8988T (cell line): ENCODE data around the gene DST.
"Not testable (repeated sequence)": the region's sequence is repeated elsewhere in the genome, so short reads cannot be mapped to it uniquely, and the experiment has no call there.

Source experiments
- DNase-seq: peaks from one replicate; pipeline ENCODE4 v3.0.0; 2011

The DST gene

GRCh38 chr6:56661338-56661737 is 18.6 kb upstream of the DST start:
- not testable (repeated sequence) for DNase-seq

DNA sequence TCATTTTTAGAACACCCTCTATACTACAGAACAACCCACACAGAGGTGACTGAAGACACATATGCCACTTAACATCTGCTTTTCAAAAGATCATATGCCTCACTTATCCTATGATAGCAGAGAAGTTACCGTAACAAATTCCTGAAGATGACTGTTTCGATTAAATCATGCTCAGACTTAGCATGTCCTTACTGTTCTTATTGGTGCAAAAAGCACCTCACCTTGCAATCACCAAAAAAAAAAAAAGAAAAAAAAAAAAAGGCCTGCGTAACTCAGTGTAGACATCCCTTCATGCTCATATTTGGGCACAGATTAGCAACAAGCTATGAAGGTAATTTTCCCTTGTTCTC is 17.7 kb upstream of the DST start:
- no peak for DNase-seq

GRCh38 chr6:56659721-56660380 is 17.2 kb upstream of the DST start:
- DNase-seq = no peak

DNA sequence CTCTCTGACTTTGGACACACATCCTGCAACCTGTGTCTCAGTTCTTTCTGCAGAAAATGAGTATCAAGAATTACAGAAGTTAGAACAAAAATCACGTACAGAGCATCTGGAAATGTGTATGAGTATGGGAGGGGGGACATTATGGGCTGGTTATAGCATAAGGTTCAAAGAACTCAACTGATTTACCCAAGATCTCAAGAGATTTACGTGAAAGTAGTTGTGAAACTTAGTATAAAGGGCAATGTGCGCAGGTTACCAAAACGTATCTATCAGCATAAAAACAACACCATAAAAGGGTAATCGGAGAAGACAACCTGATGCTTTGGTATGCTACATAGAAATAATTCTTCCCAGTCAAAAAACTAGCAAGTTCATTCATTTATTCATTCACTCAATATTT is 15.6 kb upstream of the DST start:
- no peak for DNase-seq

DNA sequence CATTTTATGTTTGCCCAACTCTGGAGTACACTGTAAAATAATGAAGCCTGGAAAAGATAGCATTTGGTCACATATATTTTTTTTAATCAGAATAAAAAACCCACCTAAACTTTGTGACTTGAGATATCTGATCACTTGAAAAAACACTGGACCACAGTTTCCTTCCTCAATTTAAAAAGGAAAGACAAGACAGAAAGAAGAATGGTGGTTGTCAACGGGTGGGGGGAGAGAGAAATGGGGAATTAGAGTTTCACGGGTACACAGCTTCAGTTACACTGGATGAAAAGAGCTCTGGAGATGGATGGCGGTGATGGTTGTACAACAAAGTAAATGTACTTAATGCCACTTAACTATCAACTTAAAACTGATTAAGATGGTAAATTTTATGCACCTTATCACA is 14.7 kb upstream of the DST start:
- no peak for DNase-seq

- no peak for DNase-seq
Observed at GRCh38 chr6:56656466-56656865, 13.8 kb upstream of the DST start.

- no peak for DNase-seq
Observed at GRCh38 chr6:56655996-56656395, 13.3 kb upstream of the DST start.

- DNase-seq = no peak
Observed at GRCh38 chr6:56655249-56655648, 12.6 kb upstream of the DST start.

DNA sequence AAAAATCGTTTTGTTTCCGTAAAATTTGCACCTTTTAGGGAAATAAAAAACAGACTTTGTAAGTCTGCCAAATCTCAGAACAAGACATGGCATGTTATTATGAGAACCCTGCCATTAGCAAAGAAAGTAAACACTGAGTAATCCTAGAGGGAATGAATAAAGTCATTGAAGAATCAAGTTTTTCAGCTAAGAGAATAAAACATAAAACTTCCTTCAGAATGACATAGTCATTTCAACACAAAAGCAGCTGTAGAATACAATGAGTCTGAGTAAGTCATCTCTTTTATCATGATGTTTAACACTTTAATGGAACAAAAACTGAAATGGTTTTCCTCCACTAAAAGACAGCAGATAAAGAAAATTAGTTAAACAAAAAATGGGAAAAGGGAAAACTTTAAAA is 10.3 kb upstream of the DST start:
- no peak for DNase-seq

GRCh38 chr6:56652231-56652630 is 9.5 kb upstream of the DST start:
- no peak for DNase-seq

DNA sequence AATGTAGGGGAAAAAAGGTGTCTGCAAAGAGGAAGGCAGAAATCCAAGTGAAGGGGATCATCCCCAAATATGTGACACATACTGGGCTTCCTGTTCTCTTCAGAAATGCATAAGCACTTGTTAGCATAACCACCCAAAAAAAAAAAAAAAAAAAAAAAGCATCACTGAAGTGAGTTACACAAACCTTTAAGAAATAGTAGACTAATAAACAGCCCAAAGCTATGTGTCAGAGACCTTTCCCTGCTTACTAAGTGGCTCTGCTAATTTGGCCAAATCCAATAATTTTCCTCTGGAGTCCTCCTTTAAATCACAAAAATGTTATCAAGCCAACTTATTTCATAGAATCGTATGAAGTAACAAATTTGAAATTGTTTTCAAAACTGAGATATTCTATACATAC is 7.5 kb upstream of the DST start:
- no peak for DNase-seq

- DNase-seq = no peak
Observed at GRCh38 chr6:56649782-56650181, 7.1 kb upstream of the DST start.

DNA sequence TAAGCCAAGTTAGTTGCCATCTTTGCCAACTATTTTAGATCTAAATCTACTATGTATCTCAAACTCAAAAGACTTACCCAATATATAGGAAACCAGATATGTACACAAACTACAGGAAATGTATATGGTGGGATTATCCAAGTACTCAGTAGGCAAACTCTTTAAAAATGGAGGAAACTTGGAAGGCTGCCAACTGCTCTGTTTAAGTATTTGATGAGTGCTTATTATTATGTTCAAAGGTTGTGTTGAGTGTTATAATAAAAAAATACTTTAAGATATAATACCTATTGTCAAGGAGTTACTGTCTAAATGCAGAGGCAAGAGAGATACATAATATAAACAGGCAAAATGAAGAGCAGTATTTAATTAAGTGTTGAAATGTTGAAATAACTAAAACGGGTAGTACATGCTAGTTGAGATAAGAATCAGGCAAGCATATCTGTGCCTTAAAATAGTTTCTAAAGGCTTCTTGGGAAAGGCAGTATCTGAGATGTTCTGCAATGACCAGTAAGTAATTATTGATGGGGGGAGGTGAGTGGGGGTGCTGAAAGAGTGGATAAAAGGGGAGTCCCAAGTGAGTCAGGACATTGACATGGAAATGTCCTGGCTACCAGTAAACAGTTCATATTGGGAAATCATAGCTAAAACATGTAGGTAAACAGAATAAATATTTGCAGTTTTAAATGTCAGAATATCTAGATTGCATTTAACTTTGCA is 6.5 kb upstream of the DST start:
- DNase-seq = no peak

DNA sequence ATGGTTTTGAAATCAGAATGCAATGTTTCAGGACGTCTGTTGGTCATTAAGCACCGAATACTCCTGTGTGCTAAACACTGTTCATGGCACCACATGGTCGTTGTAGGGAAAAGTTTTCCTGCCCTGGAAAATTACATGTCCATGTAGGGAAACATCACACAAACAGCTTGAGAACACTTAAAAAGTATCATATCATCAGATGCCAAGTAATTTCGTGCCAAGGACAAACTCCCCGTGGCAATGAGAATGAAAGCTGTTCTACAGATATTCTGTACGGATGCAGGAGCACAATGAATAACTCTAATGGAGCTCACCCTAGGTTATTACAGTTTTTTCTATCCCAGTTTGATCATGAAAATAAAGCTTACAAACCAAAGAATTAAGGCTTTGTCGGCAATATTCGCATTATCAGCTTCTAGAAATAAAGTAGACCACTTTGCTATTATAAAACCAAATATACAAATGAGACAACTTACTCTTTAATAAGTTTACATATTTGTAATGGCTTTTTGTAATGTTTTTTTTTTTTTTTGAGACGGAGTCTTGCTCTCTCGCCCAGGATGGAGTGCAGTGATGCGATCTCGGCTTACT is 4.6 kb upstream of the DST start:
- no peak for DNase-seq

- DNase-seq = no peak
Observed at GRCh38 chr6:56644366-56644765, 1.7 kb upstream of the DST start.

DNA sequence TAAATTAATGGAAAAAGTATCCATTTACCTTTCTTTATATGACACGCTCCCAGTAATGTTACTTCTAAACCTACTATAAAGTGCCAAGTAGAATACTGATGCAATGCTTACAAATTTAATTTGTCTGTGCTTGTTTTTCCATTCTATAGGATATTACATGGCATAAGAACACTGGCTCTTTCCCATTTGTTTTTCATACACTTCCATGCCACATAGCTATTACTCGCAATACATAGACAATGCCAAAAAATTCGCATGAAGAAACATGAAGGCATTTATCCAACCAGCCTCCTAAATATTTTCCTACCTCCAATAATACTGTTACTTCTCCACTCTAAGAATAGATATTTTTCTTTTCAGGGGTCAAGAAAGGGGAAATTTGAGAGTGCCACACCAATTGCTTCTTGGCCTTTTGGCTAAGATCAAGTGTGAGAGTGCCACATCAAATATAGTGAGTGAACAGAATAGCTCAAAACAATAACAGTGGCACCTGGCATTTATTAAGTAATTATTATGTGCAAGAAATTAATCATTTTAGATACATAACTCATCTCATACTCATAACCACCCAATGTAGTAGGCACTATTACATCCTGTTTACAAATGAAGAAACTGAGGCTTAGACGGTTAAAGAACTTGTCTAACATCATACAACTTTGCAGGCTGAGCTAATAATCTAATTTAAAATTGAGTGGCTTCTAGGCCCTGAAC is 845 bp upstream of the DST start:
- DNase-seq = no peak

GRCh38 chr6:56640374-56640773 is 2.3 kb downstream of the DST start:
- DNase-seq = no peak

GRCh38 chr6:56638760-56639159 is 3.9 kb downstream of the DST start:
- no peak for DNase-seq

DNA sequence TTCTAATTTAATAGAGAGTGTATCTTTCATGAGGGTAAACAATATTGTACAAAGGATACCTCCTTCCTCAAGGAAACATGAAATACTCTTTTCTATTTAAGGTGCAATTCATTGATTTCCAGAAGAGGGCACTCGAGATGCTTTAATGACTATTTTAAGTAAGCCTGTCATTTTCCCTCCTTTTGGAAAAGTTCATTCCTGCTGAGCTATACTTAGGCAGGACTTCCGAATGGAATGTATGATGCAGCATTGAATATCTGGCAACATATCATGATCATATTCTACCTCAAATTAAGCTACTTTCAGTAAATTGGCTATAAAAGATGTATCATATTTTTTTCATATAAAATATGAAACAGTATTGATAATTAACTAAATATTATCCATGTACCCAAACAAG is 5.0 kb downstream of the DST start:
- DNase-seq = no peak

DNA sequence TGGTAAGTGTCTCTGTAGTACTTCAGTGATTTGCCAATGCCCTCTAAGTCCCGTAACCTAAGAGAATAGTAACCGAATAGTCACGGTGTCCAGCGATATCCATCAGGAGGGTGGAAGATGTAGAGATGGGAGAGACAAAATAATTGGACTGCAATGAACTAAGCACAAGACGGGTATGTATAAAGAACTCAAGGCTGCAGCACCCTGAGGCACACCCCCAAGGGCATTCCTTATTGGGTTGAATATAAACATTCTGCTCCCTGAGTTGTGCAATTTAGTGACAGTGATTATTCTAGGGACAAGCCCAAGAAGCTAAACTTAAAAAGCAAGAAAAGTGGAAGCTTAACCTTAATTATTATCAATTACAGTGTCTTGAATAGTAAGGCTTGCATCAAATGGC is 14.6 kb downstream of the DST start:
- no peak for DNase-seq

DNA sequence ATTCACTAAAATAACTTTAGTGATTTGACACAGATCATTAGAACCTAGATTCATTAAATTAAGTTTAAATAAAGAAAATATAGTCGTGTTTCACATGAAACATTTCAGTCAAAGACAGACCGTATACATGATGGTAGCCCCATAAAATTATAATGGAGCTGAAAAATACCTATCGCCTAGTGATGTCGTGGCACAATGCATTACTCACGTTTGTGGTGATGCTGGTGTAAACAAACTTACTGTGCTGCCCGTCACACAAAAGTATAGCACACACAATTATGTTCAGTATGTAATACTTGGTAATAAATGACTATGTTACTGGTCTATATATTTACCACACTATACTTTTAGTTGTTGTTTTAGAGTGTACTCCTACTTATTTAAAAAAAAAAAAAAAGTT is 17.3 kb downstream of the DST start:
- no peak for DNase-seq

- no peak for DNase-seq
Observed at GRCh38 chr6:56624728-56625069, 18.0 kb downstream of the DST start.

DNA sequence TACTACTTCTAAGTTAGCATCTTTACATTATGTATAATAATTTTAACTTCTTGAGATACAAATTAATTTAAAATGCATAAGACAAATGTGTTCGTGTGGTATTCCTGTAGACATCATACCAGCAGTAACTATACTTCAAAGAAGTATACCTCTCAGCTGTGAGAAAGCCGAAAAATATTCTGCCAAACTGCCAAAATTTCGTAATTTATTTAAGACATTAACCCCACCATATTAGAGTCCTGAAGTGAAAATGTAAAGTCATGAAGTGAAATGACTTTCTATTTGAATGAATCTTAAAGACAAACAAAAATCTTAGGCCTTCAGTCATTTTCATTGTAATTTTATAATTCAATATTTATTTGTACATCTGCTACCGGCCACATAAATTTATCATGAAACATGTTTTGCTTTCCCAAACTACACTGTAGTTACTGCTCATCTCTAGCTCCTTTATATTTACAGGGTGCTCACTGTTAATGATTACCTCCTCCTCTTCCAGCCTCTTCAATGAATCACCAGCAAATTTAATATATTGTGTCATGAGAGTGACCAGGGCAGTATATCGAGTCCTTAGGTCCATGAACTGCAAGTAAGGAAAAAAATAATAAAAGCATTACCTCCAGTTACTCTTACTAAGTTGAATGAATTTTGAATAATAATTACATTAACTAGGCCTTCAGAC is 18.5 kb downstream of the DST start:
- no peak for DNase-seq
